OCI-M2 (cell line): ENCODE results near the gene OS9.

Experiments
- DNase-seq: peaks from one replicate; lab custom pipeline; 2025; ENCODE audit not compliant: unreplicated experiment; lab: John Stamatoyannopoulos, UW

The OS9 gene

DNA sequence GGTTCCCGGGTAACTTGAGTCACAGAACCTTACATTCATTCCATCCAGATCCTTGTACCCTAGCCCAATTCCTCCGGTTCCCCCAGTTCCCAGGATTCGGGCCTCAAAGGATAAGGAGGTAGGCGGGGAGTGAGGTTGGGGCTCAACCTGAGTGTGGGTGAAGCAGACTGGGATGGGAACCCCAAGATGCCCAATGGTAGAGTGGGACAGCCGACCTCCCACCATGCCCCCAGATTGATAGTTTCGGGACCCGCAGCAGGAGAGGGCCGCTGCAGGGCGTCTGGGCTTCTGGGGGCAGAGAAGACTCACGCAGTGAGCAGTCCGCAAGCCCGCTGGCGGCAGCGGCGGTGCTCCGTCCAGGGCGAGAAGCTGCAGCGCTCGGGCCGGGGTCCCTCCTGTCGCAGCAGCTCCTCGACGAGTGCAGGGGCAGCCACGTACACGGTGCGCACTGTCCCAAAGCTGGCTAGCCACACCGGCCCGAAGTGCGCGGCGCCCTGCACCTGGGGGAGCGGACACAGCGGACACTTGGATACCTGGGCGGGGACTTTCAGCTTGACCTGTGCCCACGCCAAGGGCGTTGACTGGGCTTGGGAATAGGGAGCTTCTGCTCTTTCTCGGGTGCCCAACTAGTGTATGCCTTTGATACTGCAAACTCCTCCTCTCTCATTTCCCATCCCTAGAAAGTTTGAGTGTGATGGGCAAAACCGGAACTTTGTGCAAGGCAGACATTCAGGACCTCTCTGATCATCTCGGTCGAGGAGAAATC, 71.9 kb downstream of the OS9 start:
- DNase-seq = no peak

DNA sequence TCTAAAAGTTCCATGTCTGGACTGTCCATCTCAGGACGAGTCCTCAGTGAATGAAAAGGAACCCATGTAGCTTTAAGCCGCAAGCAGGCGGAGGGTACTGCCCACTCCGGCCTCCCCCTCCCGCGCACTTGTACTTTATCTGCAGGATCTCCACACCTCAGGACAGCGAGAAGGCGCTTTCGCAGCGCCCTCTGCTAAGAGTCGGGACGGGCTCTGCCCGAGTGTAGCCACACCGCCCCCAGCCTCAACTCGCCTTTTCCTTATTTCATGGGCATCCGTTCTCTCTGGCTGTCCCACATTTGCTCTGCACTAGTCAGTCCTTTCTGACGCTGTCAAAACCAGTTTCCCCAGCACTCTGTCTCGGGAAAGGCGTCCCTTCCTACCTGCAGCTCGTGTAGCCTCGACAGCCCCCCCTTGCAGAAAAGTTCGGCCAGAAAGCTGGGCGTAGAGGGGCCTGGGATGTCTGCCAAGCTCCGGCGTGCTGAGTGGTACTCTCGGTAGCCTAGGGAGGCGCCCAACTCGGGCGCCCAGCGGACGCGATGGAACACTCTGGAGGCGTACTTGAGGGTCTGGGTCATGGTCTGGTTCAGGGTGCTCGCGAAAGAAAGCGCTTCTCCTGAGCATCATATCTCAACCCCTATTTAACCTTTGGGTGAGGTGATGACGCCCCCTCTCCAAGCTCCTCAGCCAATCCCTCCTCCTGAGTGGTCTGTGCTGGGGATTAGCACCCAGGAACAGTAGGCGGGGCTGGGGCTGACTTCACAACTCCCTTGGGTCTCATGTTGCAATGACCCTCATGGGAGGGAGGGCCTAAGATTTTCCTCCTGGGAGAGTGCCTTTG, 72.8 kb downstream of the OS9 start, which contains the start of gene CYP27B1:
Gene CYP27B1 (minus strand): TSS at position 615 of the 841 bp plus-strand sequence. CDS start 37 bp downstream, at position 578.
- no peak for DNase-seq

DNA sequence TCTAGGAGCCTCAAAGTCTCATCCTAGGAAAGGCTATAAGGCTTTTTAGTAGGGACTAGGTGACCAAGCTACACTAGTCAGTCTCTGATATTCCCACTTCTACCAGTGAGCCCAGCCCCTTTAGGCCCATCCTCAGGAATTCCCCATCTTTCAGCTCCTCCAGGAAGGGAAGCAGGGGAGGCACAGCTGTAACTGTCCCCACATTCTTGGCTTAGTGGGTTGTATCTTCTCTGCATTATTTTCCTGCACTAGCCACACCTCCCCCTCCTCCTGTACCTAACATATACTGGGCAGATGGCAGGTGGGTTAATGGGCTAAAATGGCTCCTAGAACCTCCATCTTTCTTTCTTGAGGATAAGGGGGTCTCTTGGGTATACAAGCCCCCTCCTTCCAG, 73.4 kb downstream of the OS9 start:
- DNase-seq = no peak

DNA sequence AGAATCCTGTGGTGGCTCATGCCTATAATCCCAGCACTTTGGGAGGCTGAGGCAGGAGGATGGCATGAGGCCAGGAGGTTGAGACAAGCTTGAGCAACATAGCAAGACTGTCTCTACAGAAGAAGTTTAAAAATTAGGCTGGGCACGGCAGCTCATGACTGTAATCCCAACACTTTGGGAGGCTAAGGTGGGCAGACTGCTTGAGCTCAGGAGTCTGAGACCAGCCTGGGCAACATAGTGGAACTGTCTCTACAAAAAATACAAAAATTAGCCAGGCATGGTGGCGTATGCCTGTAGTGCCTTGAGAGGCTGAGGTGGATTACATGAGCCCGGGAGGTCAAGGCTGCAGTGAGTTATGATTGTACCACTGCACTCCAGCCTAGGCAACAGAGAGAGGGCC, 73.9 kb downstream of the OS9 start:
- no peak for DNase-seq

DNA sequence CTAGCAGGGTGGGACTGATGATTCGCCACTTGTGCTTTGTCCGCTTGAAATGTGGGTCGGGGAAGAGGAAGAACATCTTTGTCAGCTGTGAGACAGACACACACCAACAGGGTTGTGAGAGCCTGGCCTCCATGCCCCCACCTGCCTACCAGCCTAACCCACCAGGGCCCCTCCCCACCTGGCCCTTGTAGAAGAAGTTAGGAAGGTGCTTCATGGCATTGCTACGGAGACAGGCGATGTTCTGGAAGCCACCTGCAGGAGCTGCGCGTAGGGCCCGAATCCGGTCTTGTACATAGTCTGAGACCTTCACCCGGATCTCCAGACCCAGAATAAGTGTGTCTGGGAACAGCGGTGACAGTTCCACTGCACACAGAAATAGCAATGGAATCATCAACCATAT, 75.7 kb downstream of the OS9 start:
- no peak for DNase-seq

DNA sequence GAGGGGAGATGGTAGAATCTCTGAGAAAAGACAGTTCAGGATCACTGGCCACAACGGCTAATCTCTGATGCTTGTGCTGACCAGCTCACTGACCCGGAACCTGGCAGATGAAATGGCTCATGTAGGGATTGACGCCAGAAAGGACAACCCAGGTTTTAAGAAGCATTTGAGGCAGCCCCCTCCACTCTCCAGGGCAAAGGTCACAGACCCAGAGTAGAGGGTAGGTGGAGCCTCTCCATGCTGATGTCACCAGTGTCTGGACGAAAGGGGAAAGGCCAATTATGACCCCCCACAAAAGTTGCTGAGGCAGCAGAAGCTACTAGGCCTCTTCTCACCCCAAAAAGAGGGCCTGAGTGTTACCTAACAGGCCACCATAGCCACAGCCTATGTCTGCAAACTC, 76.8 kb downstream of the OS9 start:
- DNase-seq = no peak
